HG02642 (cell line): ENCODE measurements around the gene TNFRSF19.

ENCODE experiments used
- ATAC-seq: cut with Tn5 transposase; IDR thresholded peaks from one replicate; pipeline ENCODE4 v1.9.1; 2021; ENCODE audit warnings: mild to moderate bottlenecking; ENCODE audit not compliant: unreplicated experiment, poor library complexity

Gene TNFRSF19

GRCh38 chr13:23644527-23645138, 74.4 kb downstream of the TNFRSF19 start:
- ATAC-seq, result no peak

DNA sequence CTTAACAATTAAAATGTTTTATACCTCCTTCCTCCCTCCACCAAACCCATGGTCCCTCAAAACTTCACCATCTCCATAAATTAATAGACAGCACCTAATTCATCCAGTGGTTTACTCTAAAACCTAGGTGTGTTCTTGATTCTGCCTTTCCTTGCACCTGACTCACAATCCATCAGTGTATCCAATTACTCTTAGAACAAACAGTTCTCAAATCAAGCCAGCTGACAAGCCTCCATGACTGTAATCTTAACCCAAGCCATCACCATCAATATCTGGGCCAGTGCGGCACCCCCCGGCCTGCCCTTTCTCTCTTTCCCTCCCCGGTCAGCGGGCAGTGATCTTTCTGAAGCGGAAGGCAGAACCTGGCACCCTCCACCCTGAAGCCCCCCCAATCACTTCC, 75.6 kb downstream of the TNFRSF19 start:
- ATAC-seq, result no peak

DNA sequence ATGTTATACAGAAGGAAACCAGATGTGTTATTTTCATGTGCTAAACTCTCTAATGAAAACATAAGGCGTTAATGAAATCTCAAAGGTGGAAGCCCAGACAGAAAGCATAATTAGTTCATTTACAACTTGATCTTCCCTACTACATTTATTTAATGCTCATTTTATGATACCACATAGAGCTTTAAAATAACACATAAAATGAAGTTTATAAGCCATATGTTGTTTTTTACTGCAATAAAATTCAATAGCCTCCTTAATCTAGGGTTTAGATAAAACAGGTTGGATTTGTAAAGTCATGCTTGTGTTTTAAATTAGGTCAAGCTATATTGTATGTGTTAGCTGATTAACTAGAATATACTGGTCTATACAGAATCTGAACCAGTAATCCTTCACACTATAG, 81.2 kb downstream of the TNFRSF19 start:
- no peak for ATAC-seq

- no peak for ATAC-seq
These were observed 81.7 kb downstream of the TNFRSF19 start for GRCh38 chr13:23651887-23652286.

DNA sequence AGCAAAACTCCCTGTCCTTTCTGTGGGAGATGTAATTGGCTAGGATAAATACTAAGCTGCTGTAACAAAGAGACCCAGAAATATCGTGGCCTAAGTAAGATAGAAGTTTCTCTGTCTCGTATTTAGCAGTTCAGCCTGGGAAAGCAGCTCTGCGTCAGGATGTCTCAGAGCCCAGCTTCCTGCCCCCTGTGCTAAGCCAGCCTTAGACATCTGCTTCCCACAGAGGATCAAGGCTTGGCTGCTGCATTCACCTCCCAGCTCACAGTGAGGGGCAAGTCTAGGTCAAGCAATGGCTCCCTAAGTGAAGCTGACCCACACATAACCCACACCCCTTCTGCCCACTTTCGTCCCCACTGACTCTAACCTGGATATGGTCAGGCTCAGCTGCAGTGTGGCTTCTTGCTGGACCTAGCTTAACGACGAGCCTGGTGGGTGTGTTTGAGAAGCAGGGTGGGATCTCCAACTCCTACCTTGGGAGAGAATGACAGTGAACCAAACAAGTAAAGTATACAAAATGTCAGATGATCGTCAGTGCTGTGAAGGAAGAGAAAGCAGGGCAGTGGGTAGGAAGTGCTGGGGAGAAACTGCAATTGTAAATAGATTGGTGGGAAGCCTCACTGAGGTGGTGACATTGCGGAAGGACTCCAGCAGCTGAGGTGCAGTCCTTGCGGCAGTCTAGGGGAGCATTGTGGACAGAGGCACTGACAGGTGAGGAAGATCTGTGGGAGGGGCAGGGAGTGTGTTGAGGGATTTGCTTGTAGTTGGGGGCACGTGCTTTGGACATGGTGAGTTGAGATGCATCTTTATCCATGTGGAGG, 82.9 kb downstream of the TNFRSF19 start:
- ATAC-seq, result no peak

- no peak for ATAC-seq
These were observed 84.2 kb downstream of the TNFRSF19 start for GRCh38 chr13:23654111-23655110.

DNA sequence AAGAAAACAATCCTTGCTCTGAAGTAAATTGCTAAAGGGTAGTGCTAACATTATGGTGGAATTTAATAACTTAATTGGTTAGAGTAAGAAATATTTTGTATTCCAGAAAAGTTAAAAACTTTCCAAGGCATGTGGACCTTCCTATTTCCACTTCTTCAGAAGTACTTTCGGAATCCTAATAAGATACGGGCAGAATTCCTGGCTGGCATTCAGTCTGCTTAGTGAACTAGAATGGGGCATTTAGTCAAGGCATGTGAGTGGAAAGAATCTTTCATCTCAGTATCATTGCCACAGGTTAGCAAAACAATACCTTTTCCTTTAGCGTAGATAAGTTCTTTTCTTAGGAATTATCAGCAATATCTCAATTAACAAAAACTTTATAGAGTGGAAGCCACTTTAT, 85.1 kb downstream of the TNFRSF19 start:
- ATAC-seq, result no peak

DNA sequence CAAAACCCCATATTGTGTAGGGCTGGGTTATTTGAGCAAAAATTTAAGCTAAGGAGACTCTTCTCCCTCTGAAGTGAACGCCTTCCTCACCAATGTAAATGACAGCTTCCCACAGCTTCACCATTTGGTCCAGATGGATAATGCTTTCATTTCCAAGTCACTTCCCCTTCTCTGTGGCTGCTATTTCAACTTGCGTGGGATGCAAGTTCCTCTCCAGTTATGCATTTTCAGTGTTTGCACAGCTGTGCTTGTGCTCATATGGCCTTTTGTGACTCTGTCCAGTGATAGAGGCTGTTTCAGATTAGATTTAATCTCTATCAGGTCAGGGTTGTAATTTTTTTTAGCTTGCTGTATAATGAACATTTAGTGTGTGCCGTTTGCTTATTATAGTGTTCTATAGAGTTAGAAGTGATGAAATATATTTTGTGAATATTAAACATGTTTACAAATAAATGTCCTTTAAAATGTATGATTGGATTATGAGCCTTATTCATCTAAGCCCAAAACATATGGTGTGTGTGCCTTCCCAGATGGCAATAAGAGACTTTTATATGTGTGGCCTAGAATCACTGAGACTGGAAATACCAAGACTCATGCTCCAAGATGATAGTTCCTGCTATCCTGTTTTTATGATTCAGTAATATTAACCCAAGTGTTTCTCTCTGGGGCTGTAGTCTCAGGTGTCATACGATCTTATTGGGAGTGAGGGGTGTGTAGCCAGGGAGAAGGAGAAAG, 86.6 kb downstream of the TNFRSF19 start:
- no peak for ATAC-seq

DNA sequence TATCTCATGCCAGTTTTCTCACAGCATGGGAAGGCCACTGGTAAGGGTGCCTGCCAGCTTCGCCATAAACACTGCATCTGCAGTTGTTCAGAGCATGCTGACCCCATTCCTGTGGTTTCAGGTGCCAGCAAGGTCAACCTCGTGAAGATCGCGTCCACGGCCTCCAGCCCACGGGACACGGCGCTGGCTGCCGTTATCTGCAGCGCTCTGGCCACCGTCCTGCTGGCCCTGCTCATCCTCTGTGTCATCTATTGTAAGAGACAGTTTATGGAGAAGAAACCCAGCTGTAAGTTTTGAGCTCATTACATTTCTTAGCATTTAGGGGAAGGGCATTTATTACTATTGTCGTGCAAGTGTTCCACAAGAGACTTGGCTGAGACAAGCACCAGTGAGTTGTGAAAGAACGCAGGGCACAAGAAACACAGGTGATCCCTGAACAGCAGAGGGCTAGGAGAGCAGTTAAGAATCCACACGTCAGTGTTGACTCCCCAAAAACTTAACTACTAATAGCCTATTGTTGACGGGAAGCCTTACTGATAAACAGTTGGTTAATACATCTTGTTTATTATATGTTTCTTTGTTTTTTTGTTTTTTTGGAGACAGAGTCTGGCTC, 88.8 kb downstream of the TNFRSF19 start:
- ATAC-seq, result no peak

- ATAC-seq, result no peak
These were observed 90.0 kb downstream of the TNFRSF19 start for GRCh38 chr13:23660249-23660648.

DNA sequence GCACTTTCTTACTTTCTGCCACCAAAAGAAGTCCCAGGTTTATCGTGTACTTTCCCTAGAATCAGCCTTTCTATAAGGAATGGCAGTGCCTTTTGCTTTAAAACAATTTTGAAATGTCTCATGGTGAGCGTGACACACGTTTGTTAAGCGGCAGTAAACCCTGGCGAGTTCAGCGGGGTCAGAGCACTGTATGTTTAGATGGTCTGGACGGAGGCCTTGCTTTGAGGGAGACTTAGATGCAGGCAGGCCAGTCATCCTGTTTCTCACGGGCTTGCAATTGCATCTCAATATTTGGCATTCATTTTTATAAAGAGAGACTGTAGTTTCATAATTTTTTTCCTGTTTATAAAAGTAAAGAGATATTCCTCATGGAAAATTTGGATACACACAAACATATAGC, 96.4 kb downstream of the TNFRSF19 start:
- no peak for ATAC-seq

- no peak for ATAC-seq
These were observed 97.5 kb downstream of the TNFRSF19 start for GRCh38 chr13:23667750-23668149.

DNA sequence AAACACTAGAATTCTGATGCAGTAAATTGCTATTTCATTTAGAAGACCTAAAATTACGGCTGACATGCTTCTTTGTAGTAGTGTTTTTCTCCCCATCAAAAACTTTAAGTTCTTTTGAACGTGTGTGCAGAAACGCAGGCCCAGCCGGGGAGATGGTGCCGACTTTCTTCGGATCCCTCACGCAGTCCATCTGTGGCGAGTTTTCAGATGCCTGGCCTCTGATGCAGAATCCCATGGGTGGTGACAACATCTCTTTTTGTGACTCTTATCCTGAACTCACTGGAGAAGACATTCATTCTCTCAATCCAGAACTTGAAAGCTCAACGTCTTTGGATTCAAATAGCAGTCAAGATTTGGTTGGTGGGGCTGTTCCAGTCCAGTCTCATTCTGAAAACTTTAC, 98.3 kb downstream of the TNFRSF19 start:
- no peak for ATAC-seq

GRCh38 chr13:23670793-23671192, 100.6 kb downstream of the TNFRSF19 start:
- no peak for ATAC-seq

DNA sequence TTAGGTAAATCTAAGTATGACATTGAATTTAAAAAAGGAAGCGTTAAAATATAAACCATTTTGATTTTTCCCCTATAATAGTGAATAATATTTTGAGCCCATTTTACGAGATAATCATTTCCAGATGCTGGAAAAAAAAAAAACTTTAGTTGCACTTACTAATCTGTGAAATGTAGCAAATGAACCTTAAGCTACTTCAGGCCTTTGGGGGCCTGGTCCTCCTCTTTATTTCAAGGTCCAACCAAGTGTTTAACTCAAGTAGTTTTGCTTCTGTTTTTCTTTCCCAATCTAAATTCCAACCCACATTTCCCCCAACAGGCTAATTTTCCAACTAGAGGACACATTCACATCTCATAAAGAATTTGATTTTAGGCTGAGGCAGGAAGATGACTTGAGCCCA, 101.2 kb downstream of the TNFRSF19 start:
- no peak for ATAC-seq

GRCh38 chr13:23671897-23672296, 101.7 kb downstream of the TNFRSF19 start:
- no peak for ATAC-seq

GRCh38 chr13:23672616-23673015, 102.4 kb downstream of the TNFRSF19 start:
- no peak for ATAC-seq

DNA sequence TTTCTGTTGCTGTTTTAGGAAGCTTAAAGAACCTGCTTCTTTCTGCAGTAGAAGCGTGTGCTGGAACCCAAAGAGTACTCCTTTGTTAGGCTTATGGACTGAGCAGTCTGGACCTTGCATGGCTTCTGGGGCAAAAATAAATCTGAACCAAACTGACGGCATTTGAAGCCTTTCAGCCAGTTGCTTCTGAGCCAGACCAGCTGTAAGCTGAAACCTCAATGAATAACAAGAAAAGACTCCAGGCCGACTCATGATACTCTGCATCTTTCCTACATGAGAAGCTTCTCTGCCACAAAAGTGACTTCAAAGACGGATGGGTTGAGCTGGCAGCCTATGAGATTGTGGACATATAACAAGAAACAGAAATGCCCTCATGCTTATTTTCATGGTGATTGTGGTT, 103.1 kb downstream of the TNFRSF19 start:
- no peak for ATAC-seq

DNA sequence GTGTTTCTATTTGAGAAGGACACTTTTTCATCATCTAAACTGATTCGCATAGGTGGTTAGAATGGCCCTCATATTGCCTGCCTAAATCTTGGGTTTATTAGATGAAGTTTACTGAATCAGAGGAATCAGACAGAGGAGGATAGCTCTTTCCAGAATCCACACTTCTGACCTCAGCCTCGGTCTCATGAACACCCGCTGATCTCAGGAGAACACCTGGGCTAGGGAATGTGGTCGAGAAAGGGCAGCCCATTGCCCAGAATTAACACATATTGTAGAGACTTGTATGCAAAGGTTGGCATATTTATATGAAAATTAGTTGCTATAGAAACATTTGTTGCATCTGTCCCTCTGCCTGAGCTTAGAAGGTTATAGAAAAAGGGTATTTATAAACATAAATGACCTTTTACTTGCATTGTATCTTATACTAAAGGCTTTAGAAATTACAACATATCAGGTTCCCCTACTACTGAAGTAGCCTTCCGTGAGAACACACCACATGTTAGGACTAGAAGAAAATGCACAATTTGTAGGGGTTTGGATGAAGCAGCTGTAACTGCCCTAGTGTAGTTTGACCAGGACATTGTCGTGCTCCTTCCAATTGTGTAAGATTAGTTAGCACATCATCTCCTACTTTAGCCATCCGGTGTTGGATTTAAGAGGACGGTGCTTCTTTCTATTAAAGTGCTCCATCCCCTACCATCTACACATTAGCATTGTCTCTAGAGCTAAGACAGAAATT, 103.8 kb downstream of the TNFRSF19 start:
- no peak for ATAC-seq
